ENCODE results near the gene C14orf180. TPM values are rescaled to one million over a fixed set of nuclear protein-coding genes. Genes with fewer than 3 reads are reported as not detected.
A peak's percentile ranks its signal among the peaks of the same experiment; 100 is the strongest.

C14orf180 gene
- total and polyA plus RNA-seq, 2 of the 8 experiments (the other 6 are each of a cell fraction or from before 2014, with no cell fraction given) = not detected

GRCh38 chr14:104559804-104560585 lies 19.6 kb upstream of the C14orf180 start:
- no peak overlapping the region for H2AFZ ChIP-seq (ENCODE audit: low read length)
- H3K9me3 ChIP-seq (ENCODE audit: insufficient read depth in 2 of 2, low read depth in 1 of 2, low read length in 1 of 2) = no peaks in the 10 kb centered on the region
- H3K9ac ChIP-seq (replicated peaks in 1 of 4; ENCODE audit: extremely low read depth in 1 of 4, low read depth in 3 of 4, low read length in 3 of 4) = no peak overlapping the region
- ChIA-PET CTCF (ENCODE audit: partially characterized antibody) (interaction anchor here (0.8 to 2.3 kb wide), 6 partner anchors 9 to 482 kb away, joined by 3 to 10 read pairs (median 3); partner anchors contain the start of gene ASPG), POLR2A (ENCODE audit: partially characterized antibody) (no interaction called here)
- H3K79me2 ChIP-seq (ENCODE audit: control insufficient read depth in 1 of 2, insufficient read depth in 2 of 2, low read length in 2 of 2) = no peaks in the 10 kb centered on the region
- no peak overlapping the region for H3K4ac ChIP-seq (replicated peaks; ENCODE audit: insufficient read length, low read depth, low read length)
- H3K14ac ChIP-seq (ENCODE audit: insufficient read length) = no peak overlapping the region
- H3K56ac ChIP-seq (replicated peaks; ENCODE audit: insufficient read length, low read depth, low read length) = no peak overlapping the region
- H4K8ac ChIP-seq (ENCODE audit: extremely low read depth, insufficient read depth, low read length) = no peak overlapping the region; the same call in 1 of the 2 replicates
- no peaks in the 10 kb centered on the region for H3K36me3 ChIP-seq (ENCODE audit: control insufficient read depth in 2 of 4, insufficient read depth in 4 of 4, low read length in 3 of 4)
- no peak overlapping the region; the same call in 1 of the 2 replicates for H2BK5ac ChIP-seq (ENCODE audit: low read depth, low read length)
- no peak overlapping the region for H3K4me2 ChIP-seq (ENCODE audit: insufficient read depth in 1 of 2, low read depth in 2 of 2, low read length in 2 of 2)
- H3K79me1 ChIP-seq (ENCODE audit: low read depth, low read length) = no peaks in the 10 kb centered on the region
- peaks cover 0 to 4% of the 10 kb centered on the region in 2 experiments for H4K20me1 ChIP-seq (replicated peaks in 1 of 2; ENCODE audit: control insufficient read depth in 1 of 2, insufficient read depth in 2 of 2, low read length in 2 of 2)
- H3K23ac ChIP-seq (ENCODE audit: insufficient read length) = no peak overlapping the region
- H4K91ac ChIP-seq (replicated peaks; ENCODE audit: insufficient read length, low read length) = no peak overlapping the region
- peaks cover 0 to 6% (median under 1%) of the 10 kb centered on the region in 4 experiments; a peak in 3 of 7 replicates for H3K4me1 ChIP-seq (replicated peaks in 1 of 4; ENCODE audit: control insufficient read depth in 3 of 4, insufficient read depth in 4 of 4, low read length in 3 of 4)
- WGBS, 2 experiments (ENCODE audit: extremely low coverage in 1 of 2, insufficient coverage in 1 of 2, insufficient read length in 1 of 2, insufficient replicate concordance in 2 of 2, low coverage in 1 of 2, low lambda C conversion rate in 2 of 2, missing lambda C conversion rate in 1 of 2) = 90% methylated on average over 17 of the region's 21 CpGs; no CpG with 5 or more reads in 1 of the 2 experiments
- no peaks in the 10 kb centered on the region for H3K23me2 ChIP-seq (ENCODE audit: low read depth, low read length)
- H2BK20ac ChIP-seq (ENCODE audit: low read length) = no peak overlapping the region
- no peak overlapping the region for H3K4me3 ChIP-seq (ENCODE audit: extremely low read depth in 1 of 4, insufficient read depth in 2 of 4, low read depth in 3 of 4, low read length in 4 of 4)
- H4K5ac ChIP-seq (ENCODE audit: insufficient read length, low read depth, low read length) = no peak overlapping the region
- H2BK15ac ChIP-seq (ENCODE audit: low read length) = peak overlapping the region; percentile 92; the same call in 1 of the 2 replicates
- H2BK12ac ChIP-seq (ENCODE audit: low read depth, low read length) = no peak overlapping the region
- H2AK5ac ChIP-seq (ENCODE audit: low read depth, low read length) = 0 out of 2 replicates have a peak overlapping the region, but pooled peaks have one; percentile 40
- H3K27me3 ChIP-seq (replicated peaks in 1 of 4; ENCODE audit: control insufficient read depth in 3 of 4, extremely low read depth in 1 of 4, insufficient read depth in 3 of 4, low read length in 3 of 4) = no peaks in the 10 kb centered on the region; a peak in 2 of 7 replicates
- DNase-seq (ENCODE audit: low read depth in 1 of 2, low spot score in 2 of 2) = no peak
- H3K27ac ChIP-seq (ENCODE audit: low read depth, low read length) = no peak overlapping the region
- no peak overlapping the region for H3K18ac ChIP-seq (ENCODE audit: extremely low read depth, low read length)
- H2BK120ac ChIP-seq (replicated peaks; ENCODE audit: low read depth, low read length) = no peak overlapping the region
- FAIRE-seq = no peak
- TF ChIP-seq KDM1A (IDR thresholded peaks at IDR 0.05; ENCODE audit: borderline replicate concordance, low read length) (no peak), BACH1 (IDR thresholded peaks at IDR 0.05; ENCODE audit: low read length) (no peak), EGR1 (IDR thresholded peaks at IDR 0.05; ENCODE audit: borderline replicate concordance, low read depth, low read length) (no peak), JUN (IDR thresholded peaks at IDR 0.05; ENCODE audit: low read depth, low read length) (no peak), CTBP2 (IDR thresholded peaks at IDR 0.05; ENCODE audit: borderline replicate concordance, insufficient read depth, insufficient read length, low read length) (no peak), BRCA1 (IDR thresholded peaks at IDR 0.05; ENCODE audit: low read depth, low read length) (no peak), CBX8 (IDR thresholded peaks at IDR 0.05; ENCODE audit: borderline replicate concordance, low read depth, low read length) (no peak), KDM4A (IDR thresholded peaks at IDR 0.05; ENCODE audit: low read depth, low read length, severe bottlenecking) (no peak), SIN3A (conservative IDR thresholded peaks at IDR 0.05 in 1 of 2, IDR thresholded peaks at IDR 0.05 in 1 of 2; ENCODE audit: low read depth in 1 of 2, low read length in 2 of 2) (no peak), MAFK (IDR thresholded peaks at IDR 0.05; ENCODE audit: low read depth, low read length) (no peak), CREB1 (IDR thresholded peaks at IDR 0.05) (no peak), RAD21 (IDR thresholded peaks at IDR 0.05 in 1 of 2, conservative IDR thresholded peaks at IDR 0.05 in 1 of 2; ENCODE audit: low read depth in 2 of 2, low read length in 2 of 2) (no peak)
